Subcutaneous adipose tissue (tissue), 4 donors: ENCODE measurements around the gene ALAS1. TPM values are rescaled to one million over a fixed set of nuclear protein-coding genes. Genes with fewer than 3 reads are reported as not detected.

ENCODE experiments used
- total RNA-seq, 4 donors: library from RNA; depleted of rRNA; stranded (reverse); fragments of >200 nt; gene quantifications; one replicate each; pipeline ENCODE4 v1.1.0, GENCODE V29; 2016
- TF ChIP-seq, protein P1 (sequence below): fragments of 450-650 bp; IDR thresholded peaks from one replicate; pipeline ENCODE4 v1.5.1; 2016; ENCODE audit warnings: low read depth, mild to moderate bottlenecking, control low read depth, antibody characterized with exemption, moderate library complexity

Gene ALAS1
- total RNA-seq, 4 donors from 2014 or later: 25.8 to 44.3 (median 39.0) TPM

DNA sequence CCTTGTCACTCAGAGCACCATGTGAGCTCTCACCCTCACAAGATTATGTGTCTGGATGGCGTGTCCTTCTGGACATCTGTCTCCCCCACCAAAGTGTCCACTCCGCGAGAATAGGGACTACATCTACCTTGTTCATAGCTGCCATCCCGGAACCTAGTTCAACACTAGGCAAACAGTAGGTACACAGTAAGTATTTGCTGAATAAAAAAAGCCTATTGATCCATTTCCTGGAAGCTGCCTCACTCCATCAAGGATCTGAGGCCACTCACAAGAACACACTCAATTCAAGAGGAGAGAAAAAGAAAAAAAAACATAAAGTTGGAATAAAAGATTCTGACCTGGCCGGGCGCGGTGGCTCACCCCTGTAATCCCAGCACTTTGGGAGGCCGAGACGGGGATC lies 11.2 kb upstream of the ALAS1 start:
- TF ChIP-seq, protein P1, sequence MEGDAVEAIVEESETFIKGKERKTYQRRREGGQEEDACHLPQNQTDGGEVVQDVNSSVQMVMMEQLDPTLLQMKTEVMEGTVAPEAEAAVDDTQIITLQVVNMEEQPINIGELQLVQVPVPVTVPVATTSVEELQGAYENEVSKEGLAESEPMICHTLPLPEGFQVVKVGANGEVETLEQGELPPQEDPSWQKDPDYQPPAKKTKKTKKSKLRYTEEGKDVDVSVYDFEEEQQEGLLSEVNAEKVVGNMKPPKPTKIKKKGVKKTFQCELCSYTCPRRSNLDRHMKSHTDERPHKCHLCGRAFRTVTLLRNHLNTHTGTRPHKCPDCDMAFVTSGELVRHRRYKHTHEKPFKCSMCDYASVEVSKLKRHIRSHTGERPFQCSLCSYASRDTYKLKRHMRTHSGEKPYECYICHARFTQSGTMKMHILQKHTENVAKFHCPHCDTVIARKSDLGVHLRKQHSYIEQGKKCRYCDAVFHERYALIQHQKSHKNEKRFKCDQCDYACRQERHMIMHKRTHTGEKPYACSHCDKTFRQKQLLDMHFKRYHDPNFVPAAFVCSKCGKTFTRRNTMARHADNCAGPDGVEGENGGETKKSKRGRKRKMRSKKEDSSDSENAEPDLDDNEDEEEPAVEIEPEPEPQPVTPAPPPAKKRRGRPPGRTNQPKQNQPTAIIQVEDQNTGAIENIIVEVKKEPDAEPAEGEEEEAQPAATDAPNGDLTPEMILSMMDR: no peak

DNA sequence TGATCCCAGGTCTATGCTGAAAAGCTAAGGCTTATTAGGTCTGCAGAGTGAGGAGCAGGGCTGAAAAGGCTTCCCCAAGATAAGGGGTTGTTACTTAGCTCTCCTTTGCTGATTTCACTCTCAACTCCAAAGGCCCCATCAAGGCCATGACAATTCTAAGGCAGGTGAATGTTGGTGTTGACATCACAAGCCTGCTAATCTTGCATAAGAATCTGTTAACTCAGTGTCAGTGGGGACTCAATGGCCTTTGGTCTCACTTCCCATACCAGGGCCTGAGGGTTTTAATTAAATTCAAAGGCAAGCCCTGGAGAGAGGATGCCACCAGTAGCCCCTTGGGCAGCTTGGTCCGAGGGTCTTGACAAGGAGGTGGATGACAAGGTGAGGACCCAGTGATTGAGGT lies 9.4 kb upstream of the ALAS1 start:
- TF ChIP-seq, protein P1: no peak

DNA sequence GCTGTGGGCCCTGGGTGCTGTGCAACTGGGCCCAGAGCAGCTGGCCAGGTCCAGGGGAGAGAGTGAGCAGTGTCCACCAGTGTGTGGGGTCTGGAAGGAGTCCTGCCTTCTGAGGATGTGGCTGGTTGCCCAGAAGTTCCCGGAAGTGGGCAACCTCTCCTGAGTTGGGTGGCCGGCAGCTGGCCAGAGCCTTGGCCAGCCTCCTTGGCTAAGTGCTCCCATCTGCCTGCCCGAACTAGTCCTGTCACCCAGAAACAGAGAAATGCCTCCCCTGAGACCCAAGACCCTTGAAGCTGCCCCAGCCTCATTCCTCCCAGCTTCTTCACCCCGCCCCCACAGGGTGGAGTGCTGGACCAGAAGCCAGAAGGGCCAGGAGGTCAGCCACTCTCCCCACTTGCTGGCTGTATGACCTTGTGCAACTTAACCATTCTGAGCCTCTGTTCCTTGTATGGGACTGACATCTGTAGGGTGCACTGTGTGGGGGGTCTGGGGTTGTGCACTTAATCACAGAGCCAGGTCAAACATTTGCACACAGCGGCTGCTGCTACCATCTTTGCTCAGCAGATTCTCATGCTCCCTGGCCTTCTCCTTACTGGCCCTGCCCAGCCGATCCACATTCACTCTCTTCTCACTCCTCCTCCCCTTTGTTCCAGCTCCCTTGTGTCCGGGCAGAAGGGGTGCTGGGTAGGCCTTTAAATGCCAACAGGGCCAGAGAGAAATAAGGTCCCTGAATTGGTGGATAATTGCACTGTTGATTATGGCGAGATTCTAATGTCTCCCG lies 7.5 kb upstream of the ALAS1 start:
- TF ChIP-seq, protein P1: no peak

DNA sequence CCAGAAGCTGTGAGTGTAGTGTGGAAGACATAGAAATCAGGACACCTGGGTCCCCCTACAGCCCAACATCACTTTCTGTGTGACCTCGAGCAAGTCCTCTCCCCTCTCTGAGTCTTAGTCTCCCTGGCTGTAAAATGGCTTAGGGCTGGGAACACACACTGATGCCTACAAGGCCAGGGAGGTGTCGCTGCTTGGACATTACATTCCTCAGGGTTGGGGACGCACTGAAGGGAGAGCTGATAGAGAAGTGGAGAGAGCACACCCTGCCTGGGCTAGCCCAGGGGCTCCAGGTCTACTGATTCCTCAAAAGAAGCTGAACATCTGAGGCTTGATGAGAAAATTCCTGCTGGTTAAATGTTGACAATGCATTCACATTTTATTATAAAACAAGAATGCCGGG lies 6.3 kb upstream of the ALAS1 start:
- TF ChIP-seq, protein P1: no peak

DNA sequence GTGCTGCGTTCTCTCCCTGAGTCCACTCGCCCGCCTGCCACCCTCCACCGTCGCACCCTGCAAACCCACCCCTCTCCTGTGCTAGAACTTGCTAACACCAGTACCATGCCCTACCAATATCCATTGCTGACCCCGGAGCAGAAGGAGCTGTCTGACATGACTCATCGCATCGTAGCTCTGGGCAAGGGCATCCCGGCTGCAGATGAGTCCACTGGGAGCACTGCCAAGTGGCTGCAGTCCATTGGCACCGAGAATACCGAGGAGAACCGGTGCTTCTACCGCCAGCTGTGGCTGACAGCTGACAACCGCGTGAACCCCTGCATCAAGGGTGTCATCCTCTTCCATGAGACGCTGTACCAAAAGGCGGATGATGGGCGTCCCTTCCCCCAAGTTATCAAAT lies 4.9 kb upstream of the ALAS1 start:
- TF ChIP-seq, protein P1: no peak

DNA sequence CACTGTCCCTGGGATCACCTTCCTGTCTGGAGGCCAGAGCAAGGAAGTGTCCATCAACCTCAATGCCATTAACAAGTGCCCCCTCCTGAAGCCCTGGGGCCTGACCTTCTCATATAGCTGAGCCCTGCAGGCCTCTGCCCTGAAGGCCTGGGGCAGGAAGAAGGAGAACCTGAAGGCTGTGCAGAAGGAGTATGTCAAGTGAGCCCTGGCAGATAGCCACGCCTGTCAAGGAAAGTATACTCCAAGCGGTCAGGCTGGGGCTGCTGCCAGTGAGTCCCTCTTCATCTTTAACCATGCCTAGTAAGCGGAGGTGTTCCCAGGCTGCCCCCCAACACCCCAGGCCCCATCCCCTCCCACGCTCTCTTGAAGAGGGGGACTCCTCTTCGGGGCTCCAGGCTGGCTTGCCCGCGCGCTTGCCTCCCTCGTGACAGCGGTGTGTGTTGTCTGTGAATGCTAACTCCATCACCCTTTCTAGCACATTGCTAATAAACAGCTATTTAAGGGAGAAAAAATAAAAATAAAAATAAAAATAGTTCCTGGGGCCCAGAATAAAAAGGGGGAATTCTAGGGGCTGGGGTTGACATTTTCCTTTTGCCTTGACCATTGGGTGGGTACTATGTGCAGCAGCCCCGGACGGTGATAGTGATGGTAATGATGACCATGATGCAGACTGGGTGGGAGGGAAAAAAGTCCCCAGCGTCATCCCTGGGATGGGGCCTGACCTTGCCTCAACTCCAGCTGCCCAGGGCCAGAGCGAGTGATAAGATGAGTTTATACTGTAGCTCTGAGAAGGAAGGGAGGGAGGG lies 3.3 kb upstream of the ALAS1 start:
- TF ChIP-seq, protein P1: no peak

- TF ChIP-seq, protein P1: no peak
These were observed 2.7 kb upstream of the ALAS1 start for GRCh38 chr3:52195291-52195597.
